Endodermal cell (in vitro differentiated cells): ENCODE data around the gene ZNF280D. TPM values are rescaled to one million over a fixed set of nuclear protein-coding genes. Genes with fewer than 3 reads are reported as not detected.

Experiments used
- DNase-seq: peaks from one replicate; pipeline ENCODE4 v3.0.0-alpha.2; 2017
- H3K27ac ChIP-seq: 2 replicates; pipeline ENCODE4 v1.5.1; 2013; ENCODE audit warnings: mild to moderate bottlenecking, low read depth, low read length, moderate library complexity
- H3K27me3 ChIP-seq: 2 replicates; pipeline ENCODE4 v1.6.1; 2013; ENCODE audit warnings: mild to moderate bottlenecking, low read length, moderate library complexity; ENCODE audit not compliant: insufficient read depth, control insufficient read depth, poor library complexity, severe bottlenecking
- H3K36me3 ChIP-seq: 2 replicates; pipeline ENCODE4 v1.7.0; 2013; ENCODE audit warnings: mild to moderate bottlenecking, low read length, moderate library complexity; ENCODE audit not compliant: control insufficient read depth, insufficient read depth
- H3K4me1 ChIP-seq: one replicate; pipeline ENCODE4 v1.7.0; 2013; ENCODE audit warnings: low read length; ENCODE audit not compliant: control insufficient read depth, insufficient read depth
- H3K4me3 ChIP-seq: 2 replicates; pipeline ENCODE4 v1.5.1; 2013; ENCODE audit warnings: mild to moderate bottlenecking, low read length, moderate library complexity
- H3K9ac ChIP-seq: 2 replicates; pipeline ENCODE4 v1.6.1; 2013; ENCODE audit warnings: mild to moderate bottlenecking, low read length, moderate library complexity; ENCODE audit not compliant: poor library complexity, severe bottlenecking; ENCODE audit errors: extremely low read depth
- H3K9me3 ChIP-seq: 2 replicates; pipeline ENCODE4 v1.6.1; 2013; ENCODE audit warnings: mild to moderate bottlenecking, low read length, moderate library complexity; ENCODE audit not compliant: control insufficient read depth
- H3K27ac Mint-ChIP-seq: 2 replicates; pipeline ENCODE4 v1.8.0; 2020; ENCODE audit warnings: mixed read lengths
- H3K27me3 Mint-ChIP-seq: 2 replicates; pipeline ENCODE4 v1.8.0; 2021; ENCODE audit warnings: mild to moderate bottlenecking, mixed read lengths; ENCODE audit not compliant: insufficient read depth
- H3K36me3 Mint-ChIP-seq: 2 replicates; pipeline ENCODE4 v1.8.0; 2020; ENCODE audit warnings: low read depth, mixed read lengths
- H3K4me1 Mint-ChIP-seq: 2 replicates; pipeline ENCODE4 v1.8.0; 2020; ENCODE audit warnings: mixed read lengths
- H3K4me3 Mint-ChIP-seq: 2 replicates; pipeline ENCODE4 v1.8.0; 2020; ENCODE audit warnings: mild to moderate bottlenecking, moderate library complexity, mixed read lengths
- H3K9me3 Mint-ChIP-seq: 2 replicates; pipeline ENCODE4 v1.8.0; 2020; ENCODE audit warnings: mild to moderate bottlenecking, mixed read lengths
- CTCF ChIP-seq: fragments of 200-600 bp; sonication (generic); conservative IDR thresholded peaks from 2 replicates; pipeline ENCODE4 v1.5.0; 2021; ENCODE audit warnings: antibody characterized with exemption, mild to moderate bottlenecking
- WGBS, 2 experiments: methylation state at CpG; one replicate each; pipeline versions ENCODE4 v1.1.5 to v1.1.7; 2013; ENCODE audit warnings: missing lambda C conversion rate in 2 of 2, mixed read lengths in 1 of 2; ENCODE audit not compliant: insufficient coverage in 1 of 2, insufficient read length in 1 of 2; 5-methylcytosine and 5-hydroxymethylcytosine counted together
- total RNA-seq, 2 donors: library from RNA; stranded (reverse); fragmentation: NEBNext Ultra II Directional in 1 of 2; extraction: Animal tissue kit (Norgen Biotek cat#: 25700) in 1 of 2; gene quantifications; 2 replicates in 1 of 2; 3 replicates in 1 of 2; pipeline ENCODE4 v1.2.1, GENCODE V29; 2021

Gene ZNF280D
- total RNA-seq, 2 donors from 2014 or later, result 22.0 to 35.1 TPM

GRCh38 chr15:56598991-56599390, 134.3 kb downstream of the ZNF280D start:
- no peak for DNase-seq
- Histone ChIP-seq H3K36me3 (no peaks in the 10 kb centered on the region), H3K9ac (no peak overlapping the region), H3K4me3 (no peak overlapping the region), H3K27me3 (no peaks in the 10 kb centered on the region), H3K27ac (no peak overlapping the region), H3K9me3 (peaks cover 20% of the 10 kb centered on the region), H3K4me1 (no peaks in the 10 kb centered on the region)
- peaks cover 3% of the 10 kb centered on the region for H3K36me3 Mint-ChIP-seq
- no peaks in the 10 kb centered on the region for H3K4me1 Mint-ChIP-seq
- H3K27ac Mint-ChIP-seq, result no peak overlapping the region
- H3K9me3 Mint-ChIP-seq, result peaks cover 20% of the 10 kb centered on the region
- no peaks in the 10 kb centered on the region for H3K27me3 Mint-ChIP-seq
- H3K4me3 Mint-ChIP-seq, result no peak overlapping the region
- TF ChIP-seq CTCF, result no peak
- WGBS, 2 experiments, result 92 to 100% methylated on average over 3 to 5 of the region's 5 CpGs

- TF ChIP-seq CTCF, result no peak
These were observed 145.6 kb downstream of the ZNF280D start for GRCh38 chr15:56587686-56588085.

GRCh38 chr15:56586206-56586605, 147.1 kb downstream of the ZNF280D start:
- H3K36me3 Mint-ChIP-seq, result no peaks in the 10 kb centered on the region
- no peaks in the 10 kb centered on the region for H3K4me1 ChIP-seq
- H3K27me3 Mint-ChIP-seq, result no peaks in the 10 kb centered on the region
- H3K9me3 Mint-ChIP-seq, result peaks cover 25% of the 10 kb centered on the region
- no peak overlapping the region for H3K9ac ChIP-seq
- H3K27me3 ChIP-seq, result no peaks in the 10 kb centered on the region
- no peak for DNase-seq
- H3K4me1 Mint-ChIP-seq, result no peaks in the 10 kb centered on the region
- H3K4me3 Mint-ChIP-seq, result no peak overlapping the region
- H3K27ac ChIP-seq, result no peak overlapping the region
- no peak overlapping the region for H3K27ac Mint-ChIP-seq
- H3K36me3 ChIP-seq, result no peaks in the 10 kb centered on the region
- H3K9me3 ChIP-seq, result peaks cover 24% of the 10 kb centered on the region
- TF ChIP-seq CTCF, result no peak
- H3K4me3 ChIP-seq, result peak overlapping the region; percentile 4

More at GRCh38 chr15:56587686-56588085, 145.6 kb downstream of the ZNF280D start:
- no peak overlapping the region for H3K4me3 Mint-ChIP-seq
- Histone ChIP-seq H3K27ac (no peak overlapping the region), H3K4me3 (no peak overlapping the region), H3K9me3 (peaks cover 24% of the 10 kb centered on the region), H3K4me1 (no peaks in the 10 kb centered on the region), H3K36me3 (no peaks in the 10 kb centered on the region), H3K27me3 (no peaks in the 10 kb centered on the region), H3K9ac (no peak overlapping the region)
- no peaks in the 10 kb centered on the region for H3K4me1 Mint-ChIP-seq
- H3K9me3 Mint-ChIP-seq, result peaks cover 25% of the 10 kb centered on the region
- WGBS, 2 experiments, result 92 to 100% methylated on average over 2 of the region's 2 CpGs
- no peak for DNase-seq
- no peaks in the 10 kb centered on the region for H3K36me3 Mint-ChIP-seq
- no peaks in the 10 kb centered on the region for H3K27me3 Mint-ChIP-seq
- no peak overlapping the region for H3K27ac Mint-ChIP-seq
